ENCODE data around the gene AGAP2. TPM values are rescaled to one million over a fixed set of nuclear protein-coding genes. Genes with fewer than 3 reads are reported as not detected.

The AGAP2 gene
- total RNA-seq, 4 donors from 2014 or later: 0.45 to 1.4 (median 1.3) TPM

GRCh38 chr12:57749061-57749460 lies 10.5 kb upstream of the AGAP2 start:
- no peak for DNase-seq (ENCODE audit: low spot score in 2 of 2)
- Histone ChIP-seq H3K9me3 (no peaks in the 10 kb centered on the region), H3K4me1 (peaks cover 43% of the 10 kb centered on the region), H3K36me3 (peaks cover 33% of the 10 kb centered on the region), H3K27ac (no peak overlapping the region), H3K27me3 (no peaks in the 10 kb centered on the region), H3K4me3 (no peak overlapping the region)
- WGBS: 98% methylated on average over 5 of the region's 5 CpGs
- TF ChIP-seq POLR2AphosphoS5 (IDR thresholded peaks at IDR 0.05): no peak
- no peak for TF ChIP-seq CTCF (IDR thresholded peaks at IDR 0.05)
- no peak for TF ChIP-seq POLR2A (IDR thresholded peaks at IDR 0.05)
- TF ChIP-seq EP300 (IDR thresholded peaks at IDR 0.05): no peak

- Histone ChIP-seq H3K9me3 (no peaks in the 10 kb centered on the region), H3K4me3 (peak overlapping the region; percentile 85), H3K36me3 (peaks cover 33% of the 10 kb centered on the region), H3K4me1 (peaks cover 26% of the 10 kb centered on the region), H3K27me3 (peaks cover 3% of the 10 kb centered on the region), H3K27ac (no peak overlapping the region)
- WGBS: 73% methylated on average over 3 of the region's 3 CpGs
- no peak for TF ChIP-seq CTCF (IDR thresholded peaks at IDR 0.05)
- TF ChIP-seq EP300 (IDR thresholded peaks at IDR 0.05): no peak
- TF ChIP-seq POLR2A (IDR thresholded peaks at IDR 0.05): no peak
- TF ChIP-seq POLR2AphosphoS5 (IDR thresholded peaks at IDR 0.05): no peak
- no peak for DNase-seq (ENCODE audit: low spot score in 2 of 2)
Measured at GRCh38 chr12:57746025-57746424, 7.5 kb upstream of the AGAP2 start.

GRCh38 chr12:57745485-57745881 lies 6.9 kb upstream of the AGAP2 start:
- DNase-seq (ENCODE audit: low spot score in 2 of 2): no peak
- Histone ChIP-seq H3K27ac (peak overlapping the region; percentile 97), H3K4me3 (peak overlapping the region; percentile 85), H3K27me3 (peaks cover 3% of the 10 kb centered on the region), H3K9me3 (no peaks in the 10 kb centered on the region), H3K4me1 (peaks cover 24% of the 10 kb centered on the region), H3K36me3 (peaks cover 32% of the 10 kb centered on the region)
- WGBS: 35% methylated on average over 8 of the region's 8 CpGs
- TF ChIP-seq EP300 (IDR thresholded peaks at IDR 0.05): no peak
- no peak for TF ChIP-seq POLR2A (IDR thresholded peaks at IDR 0.05)
- TF ChIP-seq CTCF (IDR thresholded peaks at IDR 0.05): no peak
- TF ChIP-seq POLR2AphosphoS5 (IDR thresholded peaks at IDR 0.05): no peak

- under 1% methylated on average over 28 of the region's 29 CpGs for WGBS
- H3K4me3 ChIP-seq: peak within 1 kb of the TSS; percentile 85
- peaks cover 8% of the 10 kb centered on the region for H3K27me3 ChIP-seq
- no peaks in the 10 kb centered on the region for H3K9me3 ChIP-seq
- peaks cover 24% of the 10 kb centered on the region for H3K4me1 ChIP-seq
- H3K36me3 ChIP-seq: peaks cover 29% of the 10 kb centered on the region
- DNase-seq (ENCODE audit: low spot score in 2 of 2): peak; percentile 98 to 99
- peak within 1 kb of the TSS; percentile 97 for H3K27ac ChIP-seq
- peak in 1 of 3 donors; percentile 35 for TF ChIP-seq POLR2AphosphoS5 (IDR thresholded peaks at IDR 0.05)
- TF ChIP-seq CTCF (IDR thresholded peaks at IDR 0.05): no peak
- no peak for TF ChIP-seq POLR2A (IDR thresholded peaks at IDR 0.05)
- TF ChIP-seq EP300 (IDR thresholded peaks at IDR 0.05): no peak
Measured at GRCh38 chr12:57744777-57745484, 6.4 kb upstream of the AGAP2 start, which contains the start of gene TSPAN31. Gene TSPAN31, plus strand, starts transcription at chr12:57745039. Its CDS starts 116 bp downstream, at chr12:57745155.

- 6% methylated on average over 10 of the region's 21 CpGs for WGBS
Measured at GRCh38 chr12:57744194-57744776, 5.7 kb upstream of the AGAP2 start.

More at GRCh38 chr12:57744194-57744776, 5.7 kb upstream of the AGAP2 start:
- peak overlapping the region; percentile 97 for H3K27ac ChIP-seq
- no peaks in the 10 kb centered on the region for H3K9me3 ChIP-seq
- H3K4me1 ChIP-seq: peaks cover 24% of the 10 kb centered on the region
- peak; percentile 92 to 94 for DNase-seq (ENCODE audit: low spot score in 2 of 2)
- H3K27me3 ChIP-seq: peaks cover 15% of the 10 kb centered on the region
- TF ChIP-seq POLR2AphosphoS5 (IDR thresholded peaks at IDR 0.05) (peak in 1 of 3 donors; percentile 22), EP300 (IDR thresholded peaks at IDR 0.05) (no peak), POLR2A (IDR thresholded peaks at IDR 0.05) (no peak), CTCF (IDR thresholded peaks at IDR 0.05) (no peak)
- H3K4me3 ChIP-seq: peak overlapping the region; percentile 85
- peaks cover 29% of the 10 kb centered on the region for H3K36me3 ChIP-seq
